ENCODE data around the gene MPZ.
A peak's percentile ranks its signal among the peaks of the same experiment; 100 is the strongest.

MPZ gene

DNA sequence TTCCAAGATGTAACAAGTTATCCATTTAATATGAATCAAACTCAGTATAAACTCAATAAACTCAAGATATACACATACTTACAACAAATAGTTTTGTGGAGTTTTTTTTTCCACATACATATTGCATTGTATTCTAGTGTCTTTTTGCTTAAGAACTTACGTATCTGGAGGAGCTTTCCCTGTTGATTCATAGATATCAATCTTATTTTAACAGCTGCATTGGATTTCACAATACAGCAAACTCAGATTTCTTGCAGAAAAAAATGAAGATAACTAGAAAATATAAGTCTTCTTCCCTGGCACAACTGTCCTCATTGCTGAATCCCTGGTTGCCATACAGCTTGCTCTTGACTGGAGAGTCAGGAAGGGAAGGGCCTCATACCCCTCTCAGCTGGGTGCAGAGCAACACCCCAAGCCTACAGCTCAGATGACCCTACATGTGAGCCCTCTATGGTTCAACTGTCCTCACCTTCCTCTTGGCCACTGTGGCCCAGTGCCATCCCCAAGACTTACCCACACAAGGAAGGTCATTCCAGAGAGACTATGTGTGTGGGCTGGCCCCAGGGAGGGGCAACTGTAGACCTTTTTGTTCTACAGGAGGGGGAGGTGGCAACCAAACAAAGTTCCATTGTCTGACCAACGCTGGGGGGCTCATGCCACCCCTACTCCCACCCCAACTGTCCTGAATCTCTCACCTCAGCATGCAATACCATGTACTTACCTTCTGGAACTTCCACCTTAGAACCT lies 1.7 kb downstream of the MPZ start:
- TF ChIP-seq ZNF530 (tag by site-specific recombination; IDR thresholded peaks at IDR 0.05; ENCODE audit: low read depth) (no peak), ZNF544 (tag by site-specific recombination; IDR thresholded peaks at IDR 0.05) (no peak), ZFP37 (tag by site-specific recombination; IDR thresholded peaks at IDR 0.05) (no peak), ZNF529 (tag by site-specific recombination; IDR thresholded peaks at IDR 0.05; ENCODE audit: insufficient replicate concordance) (no peak), ZNF843 (tag by site-specific recombination; IDR thresholded peaks at IDR 0.05) (no peak), GLIS1 (tag by site-specific recombination; IDR thresholded peaks at IDR 0.05) (no peak), ZNF549 (tag by site-specific recombination; IDR thresholded peaks at IDR 0.05) (no peak), ZNF112 (tag by site-specific recombination; IDR thresholded peaks at IDR 0.05) (no peak), ZNF292 (tag by site-specific recombination; IDR thresholded peaks at IDR 0.05; ENCODE audit: borderline replicate concordance, low read depth) (no peak), ZNF302 (tag by site-specific recombination; IDR thresholded peaks at IDR 0.05; ENCODE audit: low read depth) (no peak), ZFP41 (tag by site-specific recombination; IDR thresholded peaks at IDR 0.05; ENCODE audit: borderline replicate concordance) (no peak)
- TF ChIP-seq, protein P1, sequence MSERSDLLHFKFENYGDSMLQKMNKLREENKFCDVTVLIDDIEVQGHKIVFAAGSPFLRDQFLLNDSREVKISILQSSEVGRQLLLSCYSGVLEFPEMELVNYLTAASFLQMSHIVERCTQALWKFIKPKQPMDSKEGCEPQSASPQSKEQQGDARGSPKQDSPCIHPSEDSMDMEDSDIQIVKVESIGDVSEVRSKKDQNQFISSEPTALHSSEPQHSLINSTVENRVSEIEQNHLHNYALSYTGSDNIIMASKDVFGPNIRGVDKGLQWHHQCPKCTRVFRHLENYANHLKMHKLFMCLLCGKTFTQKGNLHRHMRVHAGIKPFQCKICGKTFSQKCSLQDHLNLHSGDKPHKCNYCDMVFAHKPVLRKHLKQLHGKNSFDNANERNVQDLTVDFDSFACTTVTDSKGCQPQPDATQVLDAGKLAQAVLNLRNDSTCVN (tag by site-specific recombination; optimal IDR thresholded peaks at IDR 0.05), result no peak
- TF ChIP-seq, protein P2, sequence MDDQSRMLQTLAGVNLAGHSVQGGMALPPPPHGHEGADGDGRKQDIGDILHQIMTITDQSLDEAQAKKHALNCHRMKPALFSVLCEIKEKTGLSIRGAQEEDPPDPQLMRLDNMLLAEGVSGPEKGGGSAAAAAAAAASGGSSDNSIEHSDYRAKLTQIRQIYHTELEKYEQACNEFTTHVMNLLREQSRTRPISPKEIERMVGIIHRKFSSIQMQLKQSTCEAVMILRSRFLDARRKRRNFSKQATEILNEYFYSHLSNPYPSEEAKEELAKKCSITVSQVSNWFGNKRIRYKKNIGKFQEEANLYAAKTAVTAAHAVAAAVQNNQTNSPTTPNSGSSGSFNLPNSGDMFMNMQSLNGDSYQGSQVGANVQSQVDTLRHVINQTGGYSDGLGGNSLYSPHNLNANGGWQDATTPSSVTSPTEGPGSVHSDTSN (CRISPR knock-in tag; IDR thresholded peaks at IDR 0.05), result no peak
- TF ChIP-seq, protein P3, sequence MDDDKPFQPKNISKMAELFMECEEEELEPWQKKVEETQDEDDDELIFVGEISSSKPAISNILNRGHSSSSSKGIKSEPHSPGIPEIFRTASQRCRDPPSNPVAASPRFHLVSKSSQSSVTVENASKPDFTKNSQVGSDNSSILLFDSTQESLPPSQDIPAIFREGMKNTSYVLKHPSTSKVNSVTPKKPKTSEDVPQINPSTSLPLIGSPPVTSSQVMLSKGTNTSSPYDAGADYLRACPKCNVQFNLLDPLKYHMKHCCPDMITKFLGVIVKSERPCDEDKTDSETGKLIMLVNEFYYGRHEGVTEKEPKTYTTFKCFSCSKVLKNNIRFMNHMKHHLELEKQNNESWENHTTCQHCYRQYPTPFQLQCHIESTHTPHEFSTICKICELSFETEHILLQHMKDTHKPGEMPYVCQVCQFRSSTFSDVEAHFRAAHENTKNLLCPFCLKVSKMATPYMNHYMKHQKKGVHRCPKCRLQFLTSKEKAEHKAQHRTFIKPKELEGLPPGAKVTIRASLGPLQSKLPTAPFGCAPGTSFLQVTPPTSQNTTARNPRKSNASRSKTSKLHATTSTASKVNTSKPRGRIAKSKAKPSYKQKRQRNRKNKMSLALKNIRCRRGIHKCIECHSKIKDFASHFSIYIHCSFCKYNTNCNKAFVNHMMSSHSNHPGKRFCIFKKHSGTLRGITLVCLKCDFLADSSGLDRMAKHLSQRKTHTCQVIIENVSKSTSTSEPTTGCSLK (tag by site-specific recombination; IDR thresholded peaks at IDR 0.05), result no peak
- Histone ChIP-seq H3K36me3 (ENCODE audit: control insufficient read depth in 2 of 2, insufficient read depth in 1 of 2, low read length in 2 of 2) (no peaks in the 10 kb centered on the region), H3K4me3 (ENCODE audit: low read depth, low read length) (no peak overlapping the region), H3K9me3 (ENCODE audit: control insufficient read depth, insufficient read depth, low read depth, low read length) (no peaks in the 10 kb centered on the region), H3K4me1 (ENCODE audit: control insufficient read depth, insufficient read depth, low read length) (peaks cover 6% of the 10 kb centered on the region), H3K27ac (ENCODE audit: extremely low read depth, low read depth, low read length) (no peak overlapping the region)
- ChIA-PET CTCF (interaction anchor here (0.6 to 1.5 kb wide), 4 partner anchors 17 to 632 kb away, joined by 3 to 4 read pairs (median 4); partner anchors contain the start of gene TOMM40L), POLR2A (no interaction called here)

DNA sequence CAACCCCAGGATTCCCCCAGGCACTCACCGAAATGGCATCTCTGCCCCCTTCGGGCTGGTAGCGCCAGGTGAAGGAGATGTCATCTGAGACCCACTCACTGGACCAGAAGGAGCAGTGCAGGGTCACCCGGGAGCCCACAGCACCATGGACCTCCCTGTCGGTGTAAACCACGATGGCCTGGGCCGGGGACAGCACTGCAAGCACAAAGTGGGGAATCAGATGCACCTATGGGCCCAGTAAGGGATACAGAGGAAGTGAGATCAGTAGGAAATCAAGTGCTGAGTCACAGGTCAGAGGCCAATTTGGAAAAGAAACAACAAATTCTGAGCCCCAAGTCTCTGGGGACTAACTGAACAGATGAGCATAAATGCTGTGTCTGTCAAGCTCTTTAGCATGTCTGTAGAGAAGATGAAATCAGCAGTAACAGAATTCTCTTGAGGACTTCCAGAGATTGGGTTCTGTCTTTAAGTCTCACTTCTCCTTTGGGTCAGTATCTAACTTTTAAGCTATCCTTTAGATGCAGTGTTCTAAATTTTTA lies 2.5 kb downstream of the MPZ start:
- CTCF ChIA-PET, result interaction anchor here (1.5 to 1.8 kb wide), 2 partner anchors 75 to 81 kb away, joined by 4 to 9 read pairs; partner anchors contain the start of gene TOMM40L
- TF ChIP-seq, protein P4, sequence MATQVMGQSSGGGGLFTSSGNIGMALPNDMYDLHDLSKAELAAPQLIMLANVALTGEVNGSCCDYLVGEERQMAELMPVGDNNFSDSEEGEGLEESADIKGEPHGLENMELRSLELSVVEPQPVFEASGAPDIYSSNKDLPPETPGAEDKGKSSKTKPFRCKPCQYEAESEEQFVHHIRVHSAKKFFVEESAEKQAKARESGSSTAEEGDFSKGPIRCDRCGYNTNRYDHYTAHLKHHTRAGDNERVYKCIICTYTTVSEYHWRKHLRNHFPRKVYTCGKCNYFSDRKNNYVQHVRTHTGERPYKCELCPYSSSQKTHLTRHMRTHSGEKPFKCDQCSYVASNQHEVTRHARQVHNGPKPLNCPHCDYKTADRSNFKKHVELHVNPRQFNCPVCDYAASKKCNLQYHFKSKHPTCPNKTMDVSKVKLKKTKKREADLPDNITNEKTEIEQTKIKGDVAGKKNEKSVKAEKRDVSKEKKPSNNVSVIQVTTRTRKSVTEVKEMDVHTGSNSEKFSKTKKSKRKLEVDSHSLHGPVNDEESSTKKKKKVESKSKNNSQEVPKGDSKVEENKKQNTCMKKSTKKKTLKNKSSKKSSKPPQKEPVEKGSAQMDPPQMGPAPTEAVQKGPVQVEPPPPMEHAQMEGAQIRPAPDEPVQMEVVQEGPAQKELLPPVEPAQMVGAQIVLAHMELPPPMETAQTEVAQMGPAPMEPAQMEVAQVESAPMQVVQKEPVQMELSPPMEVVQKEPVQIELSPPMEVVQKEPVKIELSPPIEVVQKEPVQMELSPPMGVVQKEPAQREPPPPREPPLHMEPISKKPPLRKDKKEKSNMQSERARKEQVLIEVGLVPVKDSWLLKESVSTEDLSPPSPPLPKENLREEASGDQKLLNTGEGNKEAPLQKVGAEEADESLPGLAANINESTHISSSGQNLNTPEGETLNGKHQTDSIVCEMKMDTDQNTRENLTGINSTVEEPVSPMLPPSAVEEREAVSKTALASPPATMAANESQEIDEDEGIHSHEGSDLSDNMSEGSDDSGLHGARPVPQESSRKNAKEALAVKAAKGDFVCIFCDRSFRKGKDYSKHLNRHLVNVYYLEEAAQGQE (tag by site-specific recombination; IDR thresholded peaks at IDR 0.05), result no peak
- TF ChIP-seq, protein P5, sequence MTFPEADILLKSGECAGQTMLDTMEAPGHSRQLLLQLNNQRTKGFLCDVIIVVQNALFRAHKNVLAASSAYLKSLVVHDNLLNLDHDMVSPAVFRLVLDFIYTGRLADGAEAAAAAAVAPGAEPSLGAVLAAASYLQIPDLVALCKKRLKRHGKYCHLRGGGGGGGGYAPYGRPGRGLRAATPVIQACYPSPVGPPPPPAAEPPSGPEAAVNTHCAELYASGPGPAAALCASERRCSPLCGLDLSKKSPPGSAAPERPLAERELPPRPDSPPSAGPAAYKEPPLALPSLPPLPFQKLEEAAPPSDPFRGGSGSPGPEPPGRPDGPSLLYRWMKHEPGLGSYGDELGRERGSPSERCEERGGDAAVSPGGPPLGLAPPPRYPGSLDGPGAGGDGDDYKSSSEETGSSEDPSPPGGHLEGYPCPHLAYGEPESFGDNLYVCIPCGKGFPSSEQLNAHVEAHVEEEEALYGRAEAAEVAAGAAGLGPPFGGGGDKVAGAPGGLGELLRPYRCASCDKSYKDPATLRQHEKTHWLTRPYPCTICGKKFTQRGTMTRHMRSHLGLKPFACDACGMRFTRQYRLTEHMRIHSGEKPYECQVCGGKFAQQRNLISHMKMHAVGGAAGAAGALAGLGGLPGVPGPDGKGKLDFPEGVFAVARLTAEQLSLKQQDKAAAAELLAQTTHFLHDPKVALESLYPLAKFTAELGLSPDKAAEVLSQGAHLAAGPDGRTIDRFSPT (tag by site-specific recombination; IDR thresholded peaks at IDR 0.05), result peak; percentile 35; the same call in 1 of the 2 replicates
- TF ChIP-seq ZNF830 (tag by site-specific recombination; IDR thresholded peaks at IDR 0.05; ENCODE audit: low read depth), result no peak
- TF ChIP-seq ZNF777 (tag by site-specific recombination; IDR thresholded peaks at IDR 0.05; ENCODE audit: borderline replicate concordance), result no peak
- Histone ChIP-seq H3K4me1 (ENCODE audit: control insufficient read depth, insufficient read depth, low read length) (peaks cover 6% of the 10 kb centered on the region), H3K27ac (ENCODE audit: extremely low read depth, low read depth, low read length) (no peak overlapping the region), H3K9me3 (ENCODE audit: control insufficient read depth, insufficient read depth, low read depth, low read length) (no peaks in the 10 kb centered on the region), H3K36me3 (ENCODE audit: control insufficient read depth in 2 of 2, insufficient read depth in 1 of 2, low read length in 2 of 2) (no peaks in the 10 kb centered on the region), H3K4me3 (ENCODE audit: low read depth, low read length) (no peak overlapping the region)
- POLR2A ChIA-PET, result interaction anchor here (0.6 kb wide), 1 partner anchor 161 kb away, joined by 3 read pairs; no protein-coding TSS in a partner anchor
